H1 (cell line): Measurements from ENCODE around the gene UMODL1. TPM values are rescaled to one million over a fixed set of nuclear protein-coding genes. Genes with fewer than 3 reads are reported as not detected.

Source experiments
- CTCF ChIA-PET: fragments of 300-600 bp; sonication (Branson Sonifier 250); formaldehyde crosslinking; loops from one replicate; lab custom pipeline; 2021; ENCODE audit not compliant: partially characterized antibody; lab: Charles Lee
- POLR2A ChIA-PET: fragments of 300-600 bp; sonication (Branson Sonifier 250); formaldehyde crosslinking; loops from one replicate; lab custom pipeline; 2021; ENCODE audit warnings: inconsistent platforms; ENCODE audit not compliant: partially characterized antibody; lab: Charles Lee
- DNase-seq, 2 experiments: peaks; one replicate each; pipeline versions ENCODE4 v3.0.0 to v3.0.0-alpha.2; 2010 to 2022; ENCODE audit warnings: low spot score in 2 of 2, low read depth in 1 of 2, mixed read lengths in 1 of 2
- FAIRE-seq: peaks from 2 replicates; lab custom pipeline; 2011; peaks lifted over from hg19 to GRCh38; lab: Jason Lieb, UNC
- H2AFZ ChIP-seq: 2 replicates; pipeline ENCODE4 v1.8.1; 2012; ENCODE audit warnings: low read length, inconsistent platforms
- H2AK5ac ChIP-seq: 2 replicates; pipeline ENCODE4 v1.6.1; 2013; ENCODE audit warnings: low read depth, low read length
- H2BK120ac ChIP-seq: replicated peaks from 2 replicates; pipeline ENCODE3; 2013; ENCODE audit warnings: low read depth, low read length, inconsistent platforms
- H2BK12ac ChIP-seq: 2 replicates; pipeline ENCODE4 v1.6.1; 2013; ENCODE audit warnings: low read depth, low read length
- H2BK15ac ChIP-seq: 2 replicates; pipeline ENCODE4 v1.6.1; 2013; ENCODE audit warnings: low read length
- H2BK20ac ChIP-seq: 2 replicates; pipeline ENCODE4 v1.6.1; 2013; ENCODE audit warnings: low read length
- H2BK5ac ChIP-seq: 2 replicates; pipeline ENCODE4 v1.6.1; 2013; ENCODE audit warnings: low read depth, low read length
- H3K14ac ChIP-seq: 2 replicates; pipeline ENCODE4 v1.6.1; 2013; ENCODE audit warnings: inconsistent platforms; ENCODE audit not compliant: insufficient read length
- H3K18ac ChIP-seq: 2 replicates; pipeline ENCODE4 v1.6.1; 2013; ENCODE audit warnings: low read length; ENCODE audit errors: extremely low read depth
- H3K23ac ChIP-seq: 2 replicates; pipeline ENCODE4 v1.6.1; 2013; ENCODE audit warnings: inconsistent platforms; ENCODE audit not compliant: insufficient read length
- H3K23me2 ChIP-seq: 2 replicates; pipeline ENCODE4 v1.6.1; 2013; ENCODE audit warnings: low read depth, low read length
- H3K27ac ChIP-seq: 2 replicates; pipeline ENCODE4 v1.6.1; 2011; ENCODE audit warnings: low read depth, low read length, inconsistent platforms
- H3K27me3 ChIP-seq, 4 experiments: replicated peaks in 1 of 4; 1 replicate in 1 of 4; 2 replicates in 3 of 4; pipeline versions ENCODE4 v1.6.1 to v1.8.1; 2011 to 2013; ENCODE audit warnings: low read length in 3 of 4, mild to moderate bottlenecking in 3 of 4, inconsistent platforms in 2 of 4, mixed read lengths in 2 of 4, moderate library complexity in 1 of 4; ENCODE audit not compliant: control insufficient read depth in 3 of 4, insufficient read depth in 3 of 4; ENCODE audit errors: extremely low read depth in 1 of 4
- H3K36me3 ChIP-seq, 4 experiments: 2 replicates each; pipeline versions ENCODE4 v1.6.1 to v1.8.1; 2011 to 2013; ENCODE audit warnings: mild to moderate bottlenecking in 4 of 4, low read length in 3 of 4, moderate library complexity in 2 of 4, control low read depth in 1 of 4, inconsistent platforms in 1 of 4; ENCODE audit not compliant: insufficient read depth in 4 of 4, control insufficient read depth in 2 of 4
- H3K4ac ChIP-seq: replicated peaks from 2 replicates; pipeline ENCODE3; 2013; ENCODE audit warnings: low read length, low read depth, mixed read lengths, inconsistent platforms; ENCODE audit not compliant: insufficient read length
- H3K4me1 ChIP-seq, 4 experiments: replicated peaks in 1 of 4; 1 replicate in 1 of 4; 2 replicates in 3 of 4; pipeline versions ENCODE4 v1.6.1 to v1.8.1; 2011 to 2013; ENCODE audit warnings: low read length in 3 of 4, inconsistent platforms in 2 of 4, mixed read lengths in 1 of 4; ENCODE audit not compliant: insufficient read depth in 4 of 4, control insufficient read depth in 3 of 4
- H3K4me2 ChIP-seq, 2 experiments: 2 replicates each; pipeline versions ENCODE4 v1.6.1 to v1.8.1; 2011 to 2013; ENCODE audit warnings: low read depth in 2 of 2, low read length in 2 of 2, control low read depth in 1 of 2, inconsistent platforms in 1 of 2, mild to moderate bottlenecking in 1 of 2; ENCODE audit not compliant: insufficient read depth in 1 of 2
- H3K4me3 ChIP-seq, 4 experiments: fragments of 200-600, 300-600 bp in 1 of 4; sonication (generic), shearing (Covaris generic), sonication (Bioruptor Twin) in 1 of 4; 2 replicates each; pipeline versions ENCODE4 v1.5.1 to v1.8.1; 2011 to 2016; ENCODE audit warnings: low read length in 4 of 4, low read depth in 3 of 4, control low read depth in 2 of 4, inconsistent platforms in 2 of 4, mild to moderate bottlenecking in 2 of 4, mixed read lengths in 1 of 4, moderate library complexity in 1 of 4; ENCODE audit not compliant: insufficient read depth in 2 of 4; ENCODE audit errors: extremely low read depth in 1 of 4
- H3K56ac ChIP-seq: replicated peaks from 2 replicates; pipeline ENCODE3; 2013; ENCODE audit warnings: low read depth, mild to moderate bottlenecking, mixed read lengths, low read length, inconsistent platforms; ENCODE audit not compliant: insufficient read length
- H3K79me1 ChIP-seq: 2 replicates; pipeline ENCODE4 v1.6.1; 2013; ENCODE audit warnings: low read depth, low read length, control low read depth
- H3K79me2 ChIP-seq, 2 experiments: 2 replicates each; pipeline versions ENCODE4 v1.6.1 to v1.8.1; 2012 to 2013; ENCODE audit warnings: low read length in 2 of 2, mild to moderate bottlenecking in 2 of 2, inconsistent platforms in 1 of 2; ENCODE audit not compliant: insufficient read depth in 2 of 2, control insufficient read depth in 1 of 2
- H3K9ac ChIP-seq, 4 experiments: replicated peaks in 1 of 4; 1 replicate in 1 of 4; 2 replicates in 3 of 4; pipeline versions ENCODE4 v1.6.1 to v1.8.1; 2011 to 2013; ENCODE audit warnings: low read depth in 3 of 4, low read length in 3 of 4, control low read depth in 2 of 4, mild to moderate bottlenecking in 2 of 4, moderate library complexity in 2 of 4, inconsistent platforms in 1 of 4; ENCODE audit errors: extremely low read depth in 1 of 4
- H3K9me3 ChIP-seq, 2 experiments: 2 replicates each; pipeline versions ENCODE4 v1.6.1 to v1.8.1; 2012 to 2013; ENCODE audit warnings: mild to moderate bottlenecking in 2 of 2, moderate library complexity in 2 of 2, control low read depth in 1 of 2, inconsistent platforms in 1 of 2, low read depth in 1 of 2, low read length in 1 of 2, mixed read lengths in 1 of 2; ENCODE audit not compliant: insufficient read depth in 2 of 2
- H4K20me1 ChIP-seq, 2 experiments: replicated peaks in 1 of 2; 2 replicates each; pipeline versions ENCODE3 to v1.8.1; 2011 to 2013; ENCODE audit warnings: inconsistent platforms in 2 of 2, low read length in 2 of 2, mild to moderate bottlenecking in 1 of 2; ENCODE audit not compliant: insufficient read depth in 2 of 2, control insufficient read depth in 1 of 2
- H4K5ac ChIP-seq: 2 replicates; pipeline ENCODE4 v1.6.1; 2013; ENCODE audit warnings: low read length, low read depth, mixed read lengths, inconsistent platforms; ENCODE audit not compliant: insufficient read length
- H4K8ac ChIP-seq: 2 replicates; pipeline ENCODE4 v1.8.0; 2013; ENCODE audit warnings: mild to moderate bottlenecking, moderate library complexity, low read length, inconsistent platforms; ENCODE audit not compliant: insufficient read depth; ENCODE audit errors: extremely low read depth
- H4K91ac ChIP-seq: replicated peaks from 2 replicates; pipeline ENCODE3; 2013; ENCODE audit warnings: low read length, mixed read lengths, inconsistent platforms; ENCODE audit not compliant: insufficient read length
- CHD2 ChIP-seq: IDR thresholded peaks from 2 replicates; pipeline ENCODE4 v1.6.1; 2012; ENCODE audit warnings: low read length, improper control_type of control experiment
- GTF2F1 ChIP-seq: IDR thresholded peaks from 2 replicates; pipeline ENCODE4 v1.6.1; 2012; ENCODE audit warnings: low read depth, low read length, improper control_type of control experiment, borderline replicate concordance
- HDAC6 ChIP-seq: IDR thresholded peaks from one replicate; pipeline ENCODE4 v1.7.1; 2012; ENCODE audit warnings: low read depth, mild to moderate bottlenecking, inconsistent platforms, low read length, moderate library complexity
- JUN ChIP-seq: IDR thresholded peaks from 2 replicates; pipeline ENCODE4 v1.6.1; 2011; ENCODE audit warnings: low read depth, mild to moderate bottlenecking, improper control_type of control experiment, low read length
- JUND ChIP-seq: IDR thresholded peaks from 2 replicates; pipeline ENCODE4 v1.6.1; 2011; ENCODE audit warnings: mild to moderate bottlenecking, improper control_type of control experiment, low read length
- MAFK ChIP-seq: IDR thresholded peaks from 2 replicates; pipeline ENCODE4 v1.6.1; 2012; ENCODE audit warnings: low read depth, mild to moderate bottlenecking, improper control_type of control experiment, low read length
- NANOG ChIP-seq: IDR thresholded peaks from 2 replicates; pipeline ENCODE4 v1.6.1; 2011; ENCODE audit warnings: low read length, low read depth, mild to moderate bottlenecking, inconsistent platforms; ENCODE audit not compliant: insufficient read depth, poor library complexity, severe bottlenecking
- POLR2AphosphoS5 ChIP-seq: IDR thresholded peaks from 2 replicates; pipeline ENCODE4 v1.6.1; 2011; ENCODE audit warnings: low read depth, low read length
- POU5F1 ChIP-seq: IDR thresholded peaks from 2 replicates; pipeline ENCODE4 v1.6.1; 2011; ENCODE audit warnings: low read depth, mild to moderate bottlenecking, low read length, moderate library complexity
- RNF2 ChIP-seq: fragments of 200-900, 300-1000 bp; sonication (generic); IDR thresholded peaks from 2 replicates; pipeline ENCODE4 v1.7.1; 2016; ENCODE audit warnings: borderline replicate concordance, low read depth, mild to moderate bottlenecking, antibody characterized with exemption, low read length; ENCODE audit not compliant: poor library complexity, severe bottlenecking; ENCODE audit errors: missing control alignments
- SAP30 ChIP-seq: fragments of 300-600 bp; sonication (generic); IDR thresholded peaks from 2 replicates; pipeline ENCODE4 v1.7.1; 2012; ENCODE audit warnings: low read length, moderate library complexity, mild to moderate bottlenecking, inconsistent platforms; ENCODE audit not compliant: insufficient read depth, insufficient replicate concordance
- TAF1 ChIP-seq: IDR thresholded peaks from 2 replicates; pipeline ENCODE4 v1.6.1; 2011; ENCODE audit warnings: mild to moderate bottlenecking, low read depth, low read length
- TEAD4 ChIP-seq: IDR thresholded peaks from 2 replicates; pipeline ENCODE4 v1.6.1; 2012; ENCODE audit warnings: low read depth, low read length, inconsistent platforms, mixed read lengths
- WGBS, 2 experiments: shearing (Covaris generic) in 1 of 2; methylation state at CpG; one replicate each; pipeline versions ENCODE4 v1.1.6 to v1.1.7; 2013 to 2015; ENCODE audit warnings: low lambda C conversion rate in 2 of 2, mixed read lengths in 2 of 2, inconsistent platforms in 1 of 2, low coverage in 1 of 2, missing lambda C conversion rate in 1 of 2; ENCODE audit not compliant: insufficient replicate concordance in 2 of 2, insufficient coverage in 1 of 2, insufficient read length in 1 of 2; ENCODE audit errors: extremely low coverage in 1 of 2, missing lambda C conversion rate in 1 of 2; 5-methylcytosine and 5-hydroxymethylcytosine counted together
- polyA plus RNA-seq, 7 experiments: library from polyadenylated mRNA; depleted of rRNA in 3 of 7; stranded (reverse) in 5 of 7; unstranded in 2 of 7; fragments of >200 nt in 5 of 7; fragments of 200-250 nt in 2 of 7; gene quantifications; 1 replicate in 5 of 7; 2 replicates in 1 of 7; 4 replicates in 1 of 7; pipeline versions ENCODE4 v1.2.1 to v1.2.3, GENCODE V29; 2011 to 2013; ENCODE audit warnings: missing spikeins in 2 of 7, mixed read lengths in 2 of 7
- total RNA-seq: library from RNA; stranded (reverse); fragmentation: NEBNext Ultra II Directional; extraction: Animal tissue kit (Norgen Biotek cat#: 25700); gene quantifications from 2 replicates; pipeline ENCODE4 v1.2.1, GENCODE V29; 2021
- TF ChIP-seq, protein P1 (sequence below): IDR thresholded peaks from 2 replicates; pipeline ENCODE4 v1.6.1; 2012; ENCODE audit warnings: inconsistent platforms

UMODL1 gene
- total and polyA plus RNA-seq, 2 of the 8 experiments (the other 6 are each of a cell fraction or from before 2014, with no cell fraction given): not detected

DNA sequence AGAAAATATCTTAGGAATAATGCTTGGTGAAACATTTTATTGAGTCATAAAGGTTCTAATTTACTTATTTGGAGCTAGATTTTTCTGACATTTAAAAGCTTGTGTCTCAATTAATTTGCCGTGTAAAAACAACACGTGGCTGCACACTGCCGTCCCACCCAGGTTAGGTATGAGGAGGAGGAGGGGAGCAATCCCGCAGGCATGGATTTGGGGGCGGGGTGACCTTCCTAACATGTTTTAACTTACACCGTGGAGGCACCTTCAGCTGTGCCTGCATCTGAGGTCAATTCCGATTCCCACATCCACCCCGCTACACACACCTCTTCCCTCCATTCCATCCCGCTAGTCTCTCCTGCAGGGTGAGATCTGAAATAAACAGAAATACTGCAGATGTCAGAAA, 28.5 kb upstream of the UMODL1 start:
- FAIRE-seq (no peak), DNase-seq (no peak)
- POLR2A ChIA-PET: no interaction called here
- H3K27ac ChIP-seq: no peak overlapping the region
- no peak overlapping the region for H2AK5ac ChIP-seq
- H3K9me3 ChIP-seq: no peaks in the 10 kb centered on the region
- H3K56ac ChIP-seq: no peak overlapping the region
- H3K79me1 ChIP-seq: no peaks in the 10 kb centered on the region
- H2BK120ac ChIP-seq: no peak overlapping the region
- no peak overlapping the region for H2BK15ac ChIP-seq
- no peak overlapping the region for H2BK5ac ChIP-seq
- H3K14ac ChIP-seq: no peak overlapping the region
- H3K9ac ChIP-seq: no peak overlapping the region
- H3K4me2 ChIP-seq: no peak overlapping the region
- H4K8ac ChIP-seq: no peak overlapping the region
- no peak overlapping the region for H3K4me3 ChIP-seq
- no peaks in the 10 kb centered on the region for H3K79me2 ChIP-seq
- H4K20me1 ChIP-seq: no peaks in the 10 kb centered on the region
- H4K91ac ChIP-seq: no peak overlapping the region
- no peak overlapping the region for H2AFZ ChIP-seq
- H2BK20ac ChIP-seq: no peak overlapping the region
- no peak overlapping the region for H3K18ac ChIP-seq
- WGBS, 2 experiments: 94% methylated on average over 9 of the region's 9 CpGs; no CpG with 5 or more reads in 1 of the 2 experiments
- no peak overlapping the region for H3K23ac ChIP-seq
- no peaks in the 10 kb centered on the region for H3K23me2 ChIP-seq
- no peaks in the 10 kb centered on the region; a peak in 1 of 7 replicates for H3K4me1 ChIP-seq
- no peak overlapping the region for H2BK12ac ChIP-seq
- no peak overlapping the region for H4K5ac ChIP-seq
- H3K27me3 ChIP-seq: no peaks in the 10 kb centered on the region
- no peaks in the 10 kb centered on the region for H3K36me3 ChIP-seq
- no peak overlapping the region for H3K4ac ChIP-seq
- CTCF ChIA-PET: interaction anchor here (0.8 to 1.0 kb wide), 2 partner anchors 26 to 75 kb away, joined by 3 to 4 read pairs; no protein-coding TSS in a partner anchor
- TF ChIP-seq POU5F1: no peak
- TF ChIP-seq NANOG: no peak
- TF ChIP-seq CHD2: no peak
- TF ChIP-seq TEAD4: no peak
- TF ChIP-seq JUND: no peak
- TF ChIP-seq JUN: no peak
- TF ChIP-seq MAFK: no peak
- TF ChIP-seq GTF2F1: no peak
- no peak for TF ChIP-seq POLR2AphosphoS5
- TF ChIP-seq SAP30: no peak
- no peak for TF ChIP-seq HDAC6
- TF ChIP-seq, protein P1, sequence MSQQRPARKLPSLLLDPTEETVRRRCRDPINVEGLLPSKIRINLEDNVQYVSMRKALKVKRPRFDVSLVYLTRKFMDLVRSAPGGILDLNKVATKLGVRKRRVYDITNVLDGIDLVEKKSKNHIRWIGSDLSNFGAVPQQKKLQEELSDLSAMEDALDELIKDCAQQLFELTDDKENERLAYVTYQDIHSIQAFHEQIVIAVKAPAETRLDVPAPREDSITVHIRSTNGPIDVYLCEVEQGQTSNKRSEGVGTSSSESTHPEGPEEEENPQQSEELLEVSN: no peak
- no peak for TF ChIP-seq RNF2
- no peak for TF ChIP-seq TAF1
